Right ventricle myocardium superior (tissue), 1 donor: ENCODE results near the gene KCNA2. TPM values are rescaled to one million over a fixed set of nuclear protein-coding genes. Genes with fewer than 3 reads are reported as not detected.

Experiments
- ATAC-seq: fragments of 200-7000 bp; cut with Tn5 transposase; one replicate; pipeline ENCODE4 v1.9.1; 2020; ENCODE audit warnings: mild to moderate bottlenecking; ENCODE audit not compliant: poor library complexity
- DNase-seq: peaks from one replicate; pipeline ENCODE4 v3.0.0-alpha.2; 2020
- intact Hi-C: fragments of 100-400 bp; cut with DNase I; formaldehyde crosslinking; loops from one replicate; pipeline ENCODE4 v1.11.2; 2022
- total RNA-seq: library from RNA; stranded (reverse); fragmentation: NEBNext Ultra II Directional; extraction: Animal tissue kit (Norgen Biotek cat#: 25700); gene quantifications from one replicate; pipeline ENCODE4 v1.2.1, GENCODE V29; 2021
- donor health status: DM: no; HTN: yes; CAD: no; lungs with severe emphysema.

The KCNA2 gene
- total RNA-seq, 1 donor from 2014 or later, result 0.70 TPM

GRCh38 chr1:110631836-110632620 is 25.9 kb upstream of the KCNA2 start:
- ATAC-seq, result no peak
- no peak for DNase-seq
- intact Hi-C loops, result loop anchor here (2.0 kb wide), 1 partner anchor 135 kb away; no protein-coding TSS in a partner anchor

DNA sequence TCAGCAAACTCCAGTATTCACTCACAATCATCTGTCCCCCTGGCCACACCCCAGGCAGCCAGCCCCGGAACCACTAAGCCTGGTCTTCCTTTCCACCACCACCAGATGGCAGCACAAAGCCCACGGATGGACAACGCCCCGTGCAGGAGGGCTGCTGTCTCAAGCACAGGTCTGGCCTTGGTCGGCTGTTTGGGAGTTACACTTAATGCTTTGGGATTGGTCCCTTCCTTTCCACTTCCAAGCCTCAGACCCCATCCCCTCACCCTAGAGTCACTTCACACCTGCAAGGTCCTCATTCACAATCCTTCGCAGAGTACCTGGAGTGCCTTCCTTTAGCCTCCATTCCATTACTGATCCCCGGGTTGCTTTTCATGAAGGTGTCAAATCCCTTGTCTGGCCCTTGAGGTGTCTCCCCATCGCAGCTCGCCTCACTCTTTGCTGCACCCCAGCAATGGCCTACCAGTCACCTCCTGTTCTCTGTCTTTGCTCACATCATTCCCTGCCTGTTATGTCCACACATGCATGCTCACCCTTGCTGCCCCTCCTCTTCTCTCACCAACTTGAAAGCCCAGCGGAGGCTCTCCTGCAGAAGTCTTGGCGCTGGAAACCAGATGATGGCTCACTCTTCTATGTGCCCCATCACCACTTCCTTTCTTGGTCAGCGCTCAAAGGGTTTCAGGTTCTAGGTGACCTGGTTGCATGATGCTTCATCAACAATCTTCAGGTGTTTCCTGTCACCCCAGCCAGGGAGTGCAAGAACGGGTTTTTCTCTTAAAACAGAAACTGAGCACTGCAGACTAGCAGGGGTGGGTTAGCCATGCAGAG is 24.9 kb upstream of the KCNA2 start:
- intact Hi-C loops, result loop anchor here (2.0 kb wide), 1 partner anchor 136 kb away; no protein-coding TSS in a partner anchor
- ATAC-seq (peak; percentile 59), DNase-seq (peak; percentile 82)

GRCh38 chr1:110628323-110629105 is 22.4 kb upstream of the KCNA2 start:
- ATAC-seq (no peak), DNase-seq (no peak)
- intact Hi-C loops, result no loop called here

GRCh38 chr1:110627764-110628163 is 21.6 kb upstream of the KCNA2 start:
- intact Hi-C loops, result no loop called here

DNA sequence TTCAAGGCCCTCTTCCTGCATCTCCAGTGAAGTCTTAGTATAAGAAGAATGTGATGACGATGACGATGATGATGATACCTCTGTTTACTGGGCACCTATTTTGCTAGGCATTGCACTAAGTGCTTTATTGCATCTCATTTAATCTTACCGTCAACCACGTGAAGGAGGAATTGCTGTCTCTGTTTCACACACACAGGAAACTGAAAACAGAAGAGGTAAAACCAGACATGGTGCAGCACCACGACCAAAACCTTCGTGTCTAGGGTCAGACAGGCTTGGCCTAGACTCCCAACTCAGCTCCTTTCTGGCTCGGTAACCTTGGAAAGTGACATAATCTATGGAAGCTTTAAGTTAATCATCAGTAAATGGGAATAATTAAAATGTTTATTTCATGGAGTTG is 20.7 kb upstream of the KCNA2 start:
- ATAC-seq, result no peak
- DNase-seq, result no peak
- intact Hi-C loops, result no loop called here

More at GRCh38 chr1:110627764-110628163, 21.6 kb upstream of the KCNA2 start:
- DNase-seq (no peak), ATAC-seq (no peak)

- DNase-seq, result no peak
- intact Hi-C loops, result no loop called here
- no peak for ATAC-seq
Observed at GRCh38 chr1:110620686-110621085, 14.5 kb upstream of the KCNA2 start.

DNA sequence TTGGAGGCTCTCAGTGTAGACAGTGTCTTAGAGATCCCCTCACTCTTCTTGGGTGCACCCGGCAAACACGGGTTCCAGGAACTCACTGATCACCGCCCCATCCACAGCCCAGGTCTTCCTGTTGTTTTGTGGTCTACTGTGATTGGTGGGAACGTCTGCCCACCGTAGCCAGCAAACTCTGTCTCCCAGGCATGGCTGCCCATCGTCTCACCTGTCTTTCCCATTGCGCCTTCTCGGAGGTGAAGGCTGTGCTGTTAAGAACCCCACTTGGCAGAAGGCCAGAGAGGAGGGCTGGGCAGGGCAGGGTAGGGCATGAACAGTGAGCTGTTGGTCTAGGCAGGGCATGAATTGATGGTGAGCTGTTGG is 14.1 kb upstream of the KCNA2 start:
- no peak for ATAC-seq
- intact Hi-C loops, result no loop called here
- DNase-seq, result no peak

GRCh38 chr1:110619412-110620249 is 13.5 kb upstream of the KCNA2 start:
- DNase-seq, result peak; percentile 91
- intact Hi-C loops, result loop anchor here (5.0 kb wide), 1 partner anchor 97 kb away; no protein-coding TSS in a partner anchor
- ATAC-seq, result peak; percentile 95

GRCh38 chr1:110618668-110619067 is 12.5 kb upstream of the KCNA2 start:
- DNase-seq, result no peak
- no peak for ATAC-seq
- intact Hi-C loops, result loop anchor here (5.0 kb wide), 1 partner anchor 96 kb away; no protein-coding TSS in a partner anchor

DNA sequence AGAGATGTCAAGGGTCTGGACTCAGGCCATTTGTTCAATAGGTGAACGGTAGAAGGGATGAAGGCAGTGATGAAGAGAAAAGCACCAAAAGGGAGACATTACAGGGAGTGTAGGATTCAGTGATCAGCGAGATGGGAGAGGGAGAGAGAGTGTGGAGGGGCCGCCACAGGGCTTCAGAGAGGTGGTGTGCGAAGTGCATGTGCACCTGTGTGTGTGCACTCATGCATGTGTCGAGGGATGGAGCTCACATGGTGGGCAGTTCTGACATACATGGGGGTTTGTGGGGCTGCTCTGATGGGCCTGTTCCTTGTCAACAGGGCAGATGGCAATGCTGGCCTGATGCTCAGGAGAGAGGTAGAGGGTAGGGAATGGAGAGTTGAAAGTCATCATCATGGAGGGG is 11.4 kb upstream of the KCNA2 start:
- ATAC-seq, result no peak
- intact Hi-C loops, result loop anchor here (2.0 to 5.0 kb wide), 2 partner anchors 63 to 95 kb away; no protein-coding TSS in a partner anchor
- DNase-seq, result no peak

GRCh38 chr1:110617116-110617515 is 11.0 kb upstream of the KCNA2 start:
- ATAC-seq, result no peak
- DNase-seq, result no peak
- intact Hi-C loops, result loop anchor here (2.0 to 5.0 kb wide), 2 partner anchors 62 to 95 kb away; no protein-coding TSS in a partner anchor

GRCh38 chr1:110616587-110616986 is 10.4 kb upstream of the KCNA2 start:
- ATAC-seq (no peak), DNase-seq (no peak)
- intact Hi-C loops, result loop anchor here (2.0 to 5.0 kb wide), 2 partner anchors 62 to 94 kb away; no protein-coding TSS in a partner anchor

GRCh38 chr1:110615548-110616130 is 9.5 kb upstream of the KCNA2 start:
- intact Hi-C loops, result loop anchor here (2.0 to 5.0 kb wide), 2 partner anchors 61 to 93 kb away; no protein-coding TSS in a partner anchor
- ATAC-seq, result peak; percentile 79

DNA sequence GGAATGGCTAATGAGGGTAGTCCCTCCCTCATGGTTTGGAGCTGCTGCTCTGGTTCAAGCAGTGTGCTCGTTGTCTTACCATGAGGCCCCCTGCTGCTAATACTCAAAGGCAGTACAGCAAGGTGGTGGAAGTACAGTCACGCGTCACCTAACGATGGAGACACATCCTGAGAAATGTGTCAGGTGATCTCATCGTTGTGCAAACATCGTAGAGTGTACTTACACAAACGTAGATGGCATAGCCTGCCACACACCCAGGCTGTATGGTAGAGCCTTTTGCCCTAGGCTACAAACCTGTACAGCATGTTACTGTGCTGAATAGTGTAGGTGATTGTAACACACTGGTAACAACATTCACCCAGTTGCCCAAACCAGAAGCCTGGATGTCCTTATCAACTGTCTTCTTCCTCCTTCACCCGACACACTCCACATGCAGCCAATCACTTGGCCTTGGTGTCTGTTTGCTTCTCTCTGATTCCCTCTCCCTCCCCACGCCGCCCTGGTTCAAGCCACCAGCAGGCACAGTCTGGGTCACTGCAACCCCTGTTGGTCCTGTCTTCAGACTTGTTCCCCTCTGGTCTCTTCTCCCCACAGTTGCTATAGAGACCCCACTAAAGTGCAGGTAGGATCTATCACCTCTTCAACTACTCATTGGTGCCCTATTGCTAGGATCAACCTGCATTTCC is 6.0 kb upstream of the KCNA2 start:
- ATAC-seq, result no peak
- intact Hi-C loops, result no loop called here
- DNase-seq, result no peak

More at GRCh38 chr1:110615548-110616130, 9.5 kb upstream of the KCNA2 start:
- peak; percentile 67 for DNase-seq

DNA sequence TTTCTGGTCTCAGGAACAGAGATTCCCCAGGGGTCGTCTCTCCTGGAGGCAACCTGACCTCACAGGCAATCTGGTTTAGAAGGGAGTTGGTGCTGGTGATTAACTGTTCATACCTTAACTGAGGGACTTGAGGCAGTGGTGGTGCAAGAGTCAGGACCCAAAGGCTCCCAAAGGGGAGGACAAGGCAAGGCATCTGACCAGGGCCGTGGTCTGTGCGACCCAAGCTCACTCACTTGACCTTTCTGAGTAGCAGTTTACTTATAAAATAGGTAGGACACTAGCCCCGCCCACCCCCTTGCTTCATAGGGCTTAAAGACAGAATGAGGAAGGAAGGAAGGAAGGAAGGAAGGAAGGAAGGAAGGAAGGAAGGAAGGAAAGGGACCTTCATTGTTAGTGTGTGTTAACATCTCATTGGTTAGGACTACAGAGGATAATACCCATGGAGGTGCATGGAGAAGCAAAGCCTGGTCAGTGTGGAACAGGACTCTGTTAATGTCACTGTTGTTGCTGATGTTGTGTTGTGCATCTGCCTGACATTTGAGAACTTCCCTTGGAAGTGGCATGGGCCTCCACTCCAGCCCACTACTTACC is 4.6 kb upstream of the KCNA2 start:
- intact Hi-C loops, result no loop called here

DNA sequence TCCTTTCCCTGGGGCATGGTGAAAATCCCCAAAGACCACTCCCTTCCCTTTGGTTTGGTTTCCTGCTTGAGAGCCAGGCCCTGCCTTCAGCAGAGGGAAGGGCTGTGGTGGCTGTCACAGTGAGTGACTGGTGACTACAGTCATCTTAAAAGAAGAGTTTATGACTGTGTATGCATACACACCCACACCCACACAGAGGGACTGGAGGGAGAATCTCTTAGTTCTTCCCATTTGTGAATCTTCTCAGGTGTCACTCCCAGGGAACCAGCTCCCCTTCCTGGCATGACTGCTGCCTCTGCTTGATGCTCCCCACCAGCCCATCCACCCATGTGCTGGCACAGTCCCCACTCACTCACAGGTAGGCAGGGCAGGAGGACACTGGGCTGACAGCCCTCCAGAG is 3.9 kb upstream of the KCNA2 start:
- DNase-seq (no peak), ATAC-seq (no peak)
- intact Hi-C loops, result no loop called here

More for the DNA sequence above, 4.6 kb upstream of the KCNA2 start:
- no peak for ATAC-seq
- no peak for DNase-seq
